ENCODE measurements around the gene SLC7A10.

- TF ChIP-seq, protein P1, sequence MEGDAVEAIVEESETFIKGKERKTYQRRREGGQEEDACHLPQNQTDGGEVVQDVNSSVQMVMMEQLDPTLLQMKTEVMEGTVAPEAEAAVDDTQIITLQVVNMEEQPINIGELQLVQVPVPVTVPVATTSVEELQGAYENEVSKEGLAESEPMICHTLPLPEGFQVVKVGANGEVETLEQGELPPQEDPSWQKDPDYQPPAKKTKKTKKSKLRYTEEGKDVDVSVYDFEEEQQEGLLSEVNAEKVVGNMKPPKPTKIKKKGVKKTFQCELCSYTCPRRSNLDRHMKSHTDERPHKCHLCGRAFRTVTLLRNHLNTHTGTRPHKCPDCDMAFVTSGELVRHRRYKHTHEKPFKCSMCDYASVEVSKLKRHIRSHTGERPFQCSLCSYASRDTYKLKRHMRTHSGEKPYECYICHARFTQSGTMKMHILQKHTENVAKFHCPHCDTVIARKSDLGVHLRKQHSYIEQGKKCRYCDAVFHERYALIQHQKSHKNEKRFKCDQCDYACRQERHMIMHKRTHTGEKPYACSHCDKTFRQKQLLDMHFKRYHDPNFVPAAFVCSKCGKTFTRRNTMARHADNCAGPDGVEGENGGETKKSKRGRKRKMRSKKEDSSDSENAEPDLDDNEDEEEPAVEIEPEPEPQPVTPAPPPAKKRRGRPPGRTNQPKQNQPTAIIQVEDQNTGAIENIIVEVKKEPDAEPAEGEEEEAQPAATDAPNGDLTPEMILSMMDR (IDR thresholded peaks at IDR 0.05; ENCODE audit: low read depth, low read length, poor library complexity, severe bottlenecking), result no peak
- TF ChIP-seq EZH2phosphoT487 (IDR thresholded peaks at IDR 0.05; ENCODE audit: borderline replicate concordance, low read length), result no peak
Observed at GRCh38 chr19:33159893-33160292, 65.8 kb downstream of the SLC7A10 start.
